GM21381 (cell line): ENCODE results near the gene MYLK4.

Source experiments
- ATAC-seq: cut with Tn5 transposase; IDR thresholded peaks from one replicate; pipeline ENCODE4 v1.9.1; 2021; ENCODE audit warnings: mild to moderate bottlenecking, moderate library complexity; ENCODE audit not compliant: unreplicated experiment

Gene MYLK4

DNA sequence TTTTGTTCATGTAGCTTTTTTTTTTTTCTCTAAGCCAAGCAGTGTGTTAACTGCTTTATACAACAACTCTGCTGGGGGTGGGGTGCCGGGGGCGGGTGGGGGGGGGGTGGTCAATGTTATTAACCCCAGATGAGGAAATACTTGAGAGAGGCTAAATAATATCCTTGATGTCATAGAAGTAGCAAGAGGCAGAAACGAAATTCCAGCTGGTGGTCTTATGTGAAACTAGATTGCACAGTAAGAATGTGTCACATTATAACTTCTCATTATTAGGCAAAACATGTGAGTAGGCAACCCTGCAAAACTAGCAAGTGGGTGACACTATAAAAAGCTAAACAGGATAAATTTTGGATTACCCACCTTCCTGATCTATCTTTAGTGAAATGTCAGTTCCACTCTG lies 12.8 kb downstream of the MYLK4 start:
- no peak for ATAC-seq

DNA sequence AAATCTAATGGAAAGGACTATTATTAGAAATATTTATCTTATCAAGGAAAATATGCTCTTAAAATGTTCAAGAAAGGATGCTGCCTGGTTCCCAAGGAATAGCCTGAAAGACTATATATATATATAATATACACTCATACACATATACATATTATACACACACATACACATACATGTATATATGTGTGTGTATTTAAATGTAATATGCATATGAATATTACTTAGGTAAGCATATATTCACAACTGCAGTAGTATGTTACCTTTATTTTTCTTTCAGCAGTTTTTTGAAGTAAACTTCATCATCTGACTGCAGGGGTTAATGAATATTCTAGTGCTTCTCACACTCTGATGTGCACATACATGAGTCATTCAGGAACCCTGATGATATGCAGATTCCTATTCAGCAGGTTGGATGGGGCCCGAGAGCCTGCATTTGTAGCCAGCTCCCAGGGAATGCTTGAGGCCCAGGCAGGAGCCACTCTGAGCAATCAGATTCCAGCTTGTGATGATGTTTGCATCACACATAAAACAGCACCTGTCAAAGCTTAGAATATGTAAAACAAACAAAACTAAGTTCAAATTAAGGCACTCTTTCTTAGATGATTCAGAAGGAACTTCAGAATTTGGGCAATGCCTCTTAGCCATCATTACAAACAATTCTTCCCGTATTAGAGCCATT lies 16.1 kb downstream of the MYLK4 start:
- ATAC-seq = no peak

DNA sequence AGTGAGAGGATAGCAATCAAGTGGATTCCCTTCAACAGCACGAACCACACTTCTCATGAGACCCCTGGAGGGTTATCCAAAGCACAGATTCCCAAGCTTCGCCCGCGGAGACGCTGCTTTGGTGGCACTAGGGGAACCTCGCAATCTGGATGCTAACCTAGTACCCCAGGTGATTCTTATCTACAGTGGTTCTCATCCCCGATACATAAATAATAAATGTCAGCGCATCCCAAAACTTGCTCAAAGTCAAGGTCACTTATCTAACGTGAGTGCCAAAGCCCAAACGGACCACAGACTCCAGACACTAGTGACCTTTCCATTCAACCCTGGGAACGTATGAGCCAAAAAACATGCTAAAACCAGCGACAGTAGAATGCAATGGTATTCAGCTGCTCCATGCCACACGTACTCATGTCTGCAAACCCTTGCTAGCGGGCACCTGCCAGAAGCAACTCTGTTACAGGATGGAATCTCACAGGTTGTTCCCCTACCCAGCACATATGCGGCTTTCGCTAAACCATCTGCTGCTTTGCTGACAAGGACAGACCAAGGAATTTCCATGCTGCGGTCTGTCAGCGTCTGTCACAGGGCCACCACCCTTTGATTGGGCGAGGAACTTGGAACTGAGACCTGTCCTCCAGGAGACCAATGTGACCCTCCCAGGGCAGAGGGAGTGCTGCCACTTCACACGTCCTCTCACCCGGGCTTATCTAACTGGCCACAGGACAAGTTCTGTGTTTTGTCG lies 16.8 kb downstream of the MYLK4 start:
- no peak for ATAC-seq

DNA sequence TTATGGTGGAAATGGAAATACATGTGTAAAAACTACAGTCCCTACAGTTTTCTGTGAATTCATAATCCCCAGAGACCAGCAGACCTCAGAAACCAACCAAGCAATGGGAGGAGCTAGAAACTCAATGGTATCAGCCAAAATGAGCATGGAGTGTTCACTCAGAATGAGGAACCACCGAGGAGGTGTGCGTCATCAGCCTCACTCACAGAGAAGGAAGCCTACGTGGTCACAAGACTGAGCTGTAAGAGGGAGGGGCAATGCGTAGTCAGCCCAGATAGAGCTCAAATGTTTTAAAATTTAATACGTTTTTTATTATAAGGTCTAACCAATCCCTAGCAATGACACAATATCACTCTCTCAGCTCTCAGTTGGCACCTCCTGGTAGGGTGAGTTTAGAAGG lies 17.4 kb downstream of the MYLK4 start:
- ATAC-seq = peak; percentile 89

DNA sequence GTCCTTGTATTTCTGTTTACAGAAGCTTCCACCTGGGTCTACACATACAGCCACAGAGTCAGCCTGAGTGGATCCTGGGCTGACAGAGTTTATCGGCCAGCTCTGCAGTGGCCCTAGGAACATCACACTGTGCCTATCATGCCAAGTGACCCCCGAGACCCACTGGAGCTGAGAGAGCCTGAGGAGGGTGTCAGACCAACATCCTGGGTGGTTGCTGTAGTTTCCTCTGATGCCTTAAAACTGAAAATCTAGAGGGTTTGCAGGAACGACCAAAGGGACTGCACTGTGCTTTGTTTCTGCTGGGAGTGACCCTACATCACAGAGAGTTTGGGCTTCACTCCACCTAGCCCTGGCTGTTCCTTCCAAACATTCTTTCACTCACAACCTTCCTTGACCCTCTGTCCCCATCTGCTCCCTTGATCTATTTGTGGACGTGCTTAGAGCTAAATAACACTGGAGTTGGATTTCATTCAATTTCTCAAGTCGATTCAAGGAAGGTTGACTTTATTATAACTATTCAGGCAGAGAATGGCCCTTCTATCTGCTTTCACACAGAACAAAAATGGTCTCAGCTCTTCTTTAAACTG lies 18.1 kb downstream of the MYLK4 start:
- no peak for ATAC-seq

DNA sequence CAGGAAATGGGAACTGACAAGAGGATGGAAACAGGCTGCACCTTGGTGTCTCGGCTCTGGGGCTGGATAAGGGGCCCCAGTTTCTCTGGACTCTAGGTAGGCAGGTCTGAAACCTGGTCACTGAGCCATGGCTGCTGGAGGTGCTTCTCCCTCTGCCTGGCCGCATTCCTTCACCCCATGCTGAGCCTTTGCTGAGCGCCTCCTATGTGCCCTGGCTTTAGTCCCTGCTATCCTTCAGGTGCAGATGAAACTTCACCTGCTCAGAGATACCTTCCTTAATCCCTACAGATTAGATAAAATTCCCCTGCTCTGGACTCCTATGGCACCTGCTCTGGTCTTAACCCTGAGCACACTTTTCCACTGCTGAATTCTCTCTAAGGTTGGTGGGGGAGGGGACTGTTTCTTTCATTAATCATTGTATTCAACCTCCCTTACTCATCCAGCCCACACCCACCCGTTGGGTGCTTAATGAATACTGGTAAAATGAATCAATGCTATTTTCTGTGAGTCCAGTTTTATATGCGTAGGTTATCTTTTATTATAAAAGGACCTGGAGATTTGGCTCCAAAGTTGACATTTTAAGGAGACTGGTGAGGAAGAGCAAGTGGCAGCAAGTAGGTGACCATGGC lies 19.3 kb downstream of the MYLK4 start:
- ATAC-seq = no peak

DNA sequence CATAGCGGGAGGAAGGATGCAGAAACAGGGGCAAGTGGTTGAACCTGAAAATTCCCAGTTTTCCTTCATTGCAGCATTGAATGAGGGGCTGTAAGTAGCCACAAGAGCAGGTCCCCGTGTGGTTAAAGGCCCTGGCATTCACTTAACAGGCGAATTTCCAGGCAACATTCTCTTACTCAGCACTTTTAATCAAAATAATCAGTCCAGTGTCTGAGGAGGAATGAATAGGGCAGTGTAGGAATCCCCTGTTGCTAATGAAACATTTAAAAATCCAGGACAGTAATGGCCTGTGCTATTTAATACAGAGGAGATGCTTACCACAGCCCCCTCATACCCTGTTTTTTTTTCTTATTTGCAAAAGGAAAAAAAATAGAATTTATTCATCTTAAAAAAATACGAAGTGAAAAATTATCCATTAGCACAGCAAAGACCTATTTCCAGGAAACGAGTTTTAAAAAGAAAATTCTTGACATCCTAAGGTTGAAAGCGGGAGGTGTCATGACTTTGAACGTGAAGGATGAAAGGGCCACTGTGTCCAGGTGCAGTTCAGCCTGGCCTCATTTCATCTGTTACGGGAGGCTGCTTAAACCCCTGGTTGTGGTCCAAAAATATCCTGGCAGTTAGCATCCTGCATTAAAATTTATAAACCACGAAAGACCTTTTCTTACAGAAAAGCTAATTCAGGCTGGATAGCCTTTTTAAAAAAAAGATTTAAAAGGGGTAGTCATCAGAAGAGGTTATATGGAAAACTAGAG lies 20.2 kb downstream of the MYLK4 start:
- no peak for ATAC-seq

DNA sequence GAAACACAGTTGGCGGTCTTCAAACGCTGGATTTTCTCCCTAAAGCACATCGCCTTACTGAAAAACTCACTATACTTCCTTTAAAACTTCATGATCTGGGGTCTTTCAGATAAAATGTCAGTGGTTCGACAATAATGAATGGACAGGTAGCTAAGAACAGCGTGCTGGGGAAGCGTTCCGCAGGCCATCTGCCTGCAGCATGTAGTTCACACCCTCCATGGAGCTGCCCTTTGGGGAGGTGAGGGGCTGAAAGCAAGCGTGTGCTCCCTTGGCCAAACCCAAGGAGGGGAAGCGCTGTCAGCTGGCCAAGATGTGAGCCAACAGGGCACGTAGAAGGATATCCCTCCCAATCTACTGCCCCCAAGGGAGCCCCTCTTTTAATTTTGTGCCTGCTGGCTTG lies 20.8 kb downstream of the MYLK4 start:
- no peak for ATAC-seq

DNA sequence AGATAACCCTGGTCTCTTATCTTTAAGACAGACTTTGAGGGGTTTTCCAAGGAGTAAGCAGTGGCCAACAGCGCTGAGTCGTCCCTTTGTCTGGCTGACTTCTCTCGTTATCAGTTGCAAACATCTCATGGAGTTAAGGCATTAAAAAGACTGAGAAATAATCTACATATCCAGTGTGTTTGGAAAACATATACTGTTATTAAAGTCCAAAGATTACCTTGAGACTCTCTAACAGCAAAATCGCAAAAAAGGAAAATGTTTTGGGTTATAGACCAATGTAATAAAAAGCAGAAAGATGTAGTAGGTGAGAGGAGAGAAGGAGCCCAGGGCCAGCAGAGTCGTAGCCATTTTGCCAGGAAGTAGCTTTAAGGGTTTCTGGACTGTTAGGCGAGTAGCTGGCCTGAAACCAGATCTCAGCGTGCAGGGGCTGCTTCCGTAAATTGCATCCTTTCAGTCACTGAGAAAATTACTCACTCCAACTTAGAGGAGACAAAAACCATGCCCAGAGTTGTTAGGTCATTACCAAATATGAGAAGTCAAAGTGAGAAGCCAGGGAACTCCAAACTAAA lies 24.6 kb downstream of the MYLK4 start:
- peak; percentile 68 for ATAC-seq

DNA sequence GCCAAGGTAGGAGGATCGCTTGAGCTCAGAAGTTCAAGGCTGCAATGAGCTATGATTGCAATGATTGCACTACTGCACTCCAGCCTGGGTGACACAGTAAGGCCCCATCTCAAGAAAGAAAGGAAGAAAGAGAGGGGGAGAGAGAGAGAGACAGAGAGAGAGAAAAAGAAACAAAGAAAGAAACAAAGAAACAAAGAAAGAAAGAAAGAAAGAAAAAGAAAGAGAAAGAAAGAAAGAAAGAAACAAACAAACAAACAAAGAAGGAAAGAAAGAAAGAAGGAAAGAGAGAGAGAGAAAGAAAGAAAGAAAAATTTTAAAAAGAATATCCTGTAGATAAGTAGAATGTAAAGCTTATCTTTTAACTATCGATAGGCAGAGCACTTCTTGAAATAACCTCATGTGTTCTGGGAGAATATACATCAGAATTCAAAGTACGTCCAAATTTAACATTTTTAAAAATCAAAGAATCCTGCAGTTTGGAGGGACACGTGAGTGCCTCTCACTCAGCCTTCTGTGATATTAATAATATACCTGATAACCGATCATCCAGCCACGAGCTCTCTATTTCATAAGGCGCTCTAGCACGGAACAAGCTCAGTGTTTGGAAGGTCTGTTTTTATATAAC lies 25.2 kb downstream of the MYLK4 start:
- no peak for ATAC-seq

DNA sequence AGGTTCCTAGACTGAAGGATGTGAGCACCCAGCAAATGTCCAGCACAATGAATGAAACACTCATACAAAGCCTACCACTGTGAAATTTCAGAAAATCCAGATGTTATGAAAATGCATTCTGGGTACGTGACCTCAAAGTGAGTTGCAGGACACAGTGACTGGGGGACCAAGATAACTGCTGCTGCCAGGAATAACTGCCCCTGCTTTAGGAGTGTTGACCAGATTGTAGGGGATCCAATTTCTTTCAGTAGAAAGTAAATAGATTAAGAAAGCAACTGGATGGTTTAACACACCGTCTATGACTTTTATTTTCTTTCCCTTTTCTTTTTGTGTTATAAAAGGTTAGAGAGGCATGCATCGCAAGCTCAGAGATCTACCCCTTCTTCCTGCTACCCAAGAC lies 29.5 kb downstream of the MYLK4 start:
- ATAC-seq = no peak

DNA sequence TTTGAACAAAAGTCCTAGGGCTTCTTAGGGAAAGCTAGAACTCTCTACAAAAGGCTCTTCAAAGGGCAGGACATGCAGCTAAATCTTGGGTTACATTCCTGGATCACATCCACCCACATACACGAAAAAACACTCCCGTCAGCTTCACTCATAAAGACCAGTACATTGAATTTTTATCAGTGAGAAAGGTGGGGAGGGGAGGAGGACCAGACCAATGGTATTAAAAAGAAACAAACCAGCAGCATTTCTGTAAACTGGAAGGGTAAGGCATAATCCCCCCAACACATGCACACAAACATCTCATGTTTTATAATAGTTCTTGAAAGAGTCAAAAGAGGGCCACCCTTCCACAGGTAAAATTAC lies 31.6 kb downstream of the MYLK4 start:
- ATAC-seq = no peak

DNA sequence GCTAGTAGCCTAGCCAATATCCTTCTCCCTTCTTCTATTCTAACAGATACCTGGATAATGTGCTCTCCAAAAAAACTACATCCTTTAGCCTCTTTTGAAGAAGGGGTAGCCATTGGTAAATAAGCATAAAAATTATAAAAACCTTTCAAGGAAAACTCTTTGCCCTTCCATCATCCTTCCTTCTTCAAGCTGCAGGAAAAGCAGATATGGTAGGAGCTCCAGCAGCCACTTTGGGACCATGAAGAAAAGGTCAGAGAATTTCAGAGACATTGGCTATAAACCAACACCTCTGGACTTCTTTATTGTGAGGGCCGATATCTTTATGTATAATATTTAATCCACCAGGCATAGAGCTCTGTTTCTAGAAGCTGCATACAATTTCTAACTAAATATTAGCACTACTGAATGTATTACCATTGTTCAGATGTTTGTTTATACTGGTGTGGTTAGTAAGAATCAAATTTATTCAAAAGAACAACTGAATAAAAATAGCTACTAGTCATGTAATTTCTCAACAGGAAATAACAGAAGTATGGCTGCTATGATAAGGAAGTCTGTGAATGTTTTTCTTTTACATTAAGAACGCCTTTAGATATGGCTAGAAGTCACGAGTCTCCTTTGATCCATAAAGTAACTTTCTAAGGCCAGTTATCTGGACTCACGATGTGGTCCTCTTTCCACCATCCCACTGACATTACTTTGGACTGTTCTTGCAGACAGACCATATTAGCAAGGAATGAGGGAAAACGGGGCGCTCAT lies 32.2 kb downstream of the MYLK4 start:
- no peak for ATAC-seq

DNA sequence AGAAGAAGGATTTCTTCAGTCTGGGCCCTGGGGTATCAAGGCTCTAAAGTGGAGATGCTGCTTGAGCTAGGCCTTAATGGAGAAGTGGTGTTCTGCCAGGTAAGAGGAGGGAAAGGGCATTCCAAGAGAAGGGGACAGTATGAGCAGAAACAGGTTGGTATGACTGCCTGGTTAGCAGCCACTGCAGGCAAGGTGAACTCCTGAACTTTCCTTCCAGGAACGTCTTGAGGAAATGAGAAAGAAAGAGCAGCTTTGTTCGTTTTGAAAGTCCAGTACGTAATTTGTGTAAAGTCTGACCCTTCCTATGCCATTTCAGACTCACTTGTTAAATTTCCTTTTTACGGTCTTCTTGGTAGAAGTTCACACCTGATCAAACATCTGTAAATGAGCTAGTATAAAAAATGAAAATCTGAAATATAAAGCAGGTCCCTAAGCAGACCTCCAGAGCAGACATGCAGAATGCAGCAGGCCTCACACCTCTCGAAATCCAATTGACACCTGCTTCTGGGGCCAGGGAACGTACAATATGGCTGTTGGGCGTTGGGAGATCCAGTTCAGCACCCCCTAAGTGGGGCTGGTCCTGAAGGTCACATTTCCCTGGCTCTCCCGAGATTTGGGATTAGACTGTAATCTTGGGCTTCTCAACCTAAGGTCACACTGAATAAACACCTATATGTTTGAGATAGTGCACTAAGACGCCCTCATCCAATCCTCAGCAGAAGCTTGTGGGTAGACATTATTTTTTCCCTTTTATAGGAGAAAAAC lies 33.6 kb downstream of the MYLK4 start:
- no peak for ATAC-seq

DNA sequence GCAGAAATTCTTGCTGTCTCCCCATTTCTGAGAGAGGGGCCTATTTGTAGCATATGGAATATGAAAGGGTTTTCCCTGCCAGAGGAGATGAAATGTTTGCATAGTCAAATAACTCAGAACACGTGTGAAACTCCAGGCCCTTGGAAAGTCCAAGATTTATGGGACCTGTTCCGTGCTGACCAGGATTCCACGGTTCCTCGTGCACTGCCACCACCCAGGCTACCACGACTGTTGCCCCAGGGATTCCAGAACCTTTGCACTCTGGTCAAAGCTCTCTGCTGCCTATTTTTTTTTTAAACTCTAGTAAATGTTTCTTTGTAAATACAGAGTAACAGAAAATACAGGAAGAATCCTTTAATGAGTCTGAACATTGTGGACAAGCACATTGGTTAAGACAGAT lies 35.0 kb downstream of the MYLK4 start:
- ATAC-seq = no peak

DNA sequence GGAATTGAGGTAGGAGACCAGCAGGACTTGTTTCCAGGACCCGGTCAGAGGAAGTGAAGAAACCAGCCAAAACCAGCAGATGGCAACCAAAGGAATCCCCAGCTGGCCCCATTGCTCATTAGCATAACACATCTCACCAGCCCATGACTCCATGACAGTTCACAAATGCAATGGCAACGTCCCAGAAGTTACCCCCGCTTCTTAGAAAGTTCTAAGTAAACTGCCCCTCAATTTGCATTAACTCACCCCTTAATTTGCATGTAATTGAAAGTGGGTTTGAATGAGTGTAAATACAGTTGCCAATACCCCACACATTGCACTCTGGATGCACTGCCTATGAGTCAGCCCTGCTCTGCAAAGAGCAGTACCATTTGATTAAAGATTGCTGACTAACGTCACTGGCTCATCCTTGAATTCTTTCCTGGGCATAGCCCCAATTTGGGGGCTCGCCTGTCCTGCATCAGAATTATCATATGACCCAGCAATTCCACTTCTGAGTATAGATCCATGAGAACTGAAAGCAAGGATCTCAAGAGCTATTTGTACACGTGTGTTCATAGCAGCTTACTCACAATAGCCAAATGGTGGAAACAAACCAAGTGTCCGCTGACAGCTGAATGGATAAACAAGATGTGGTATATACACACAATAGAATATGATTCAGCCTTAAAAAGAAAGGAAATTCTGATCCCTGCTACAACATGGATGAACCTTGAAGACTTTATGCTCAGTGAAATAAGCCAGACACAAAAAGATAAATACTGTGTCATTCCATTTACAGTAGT lies 36.4 kb downstream of the MYLK4 start:
- no peak for ATAC-seq

DNA sequence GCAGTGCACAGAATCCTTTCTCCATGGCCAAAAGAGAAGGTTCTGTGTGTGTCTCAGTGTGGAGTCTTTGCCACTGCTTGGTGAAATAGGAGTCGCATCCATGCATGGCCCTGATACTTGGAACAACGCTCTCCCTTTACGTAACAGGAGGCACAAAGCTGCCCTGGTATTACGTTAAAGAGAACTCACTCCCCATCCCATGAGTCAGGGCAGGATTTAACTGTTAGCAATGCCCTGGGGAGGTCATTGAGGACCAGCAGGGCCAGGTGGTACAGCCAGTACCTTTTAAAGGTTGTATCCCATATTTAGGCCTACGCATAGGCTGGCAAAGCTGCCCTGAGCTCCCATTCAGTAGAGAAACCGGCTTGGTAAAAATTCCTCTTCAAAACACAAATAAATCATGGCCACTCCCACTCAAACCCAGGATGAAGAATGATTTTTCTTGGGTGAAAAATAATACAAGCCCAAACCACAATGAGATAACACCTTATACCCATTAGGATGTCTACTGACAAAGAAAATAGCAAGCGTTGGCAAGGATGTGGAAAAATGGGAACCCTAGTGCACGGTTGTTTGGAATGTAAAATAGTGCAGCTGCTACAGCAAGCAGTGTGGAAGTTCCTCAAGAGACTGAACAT lies 37.1 kb downstream of the MYLK4 start:
- ATAC-seq = no peak

DNA sequence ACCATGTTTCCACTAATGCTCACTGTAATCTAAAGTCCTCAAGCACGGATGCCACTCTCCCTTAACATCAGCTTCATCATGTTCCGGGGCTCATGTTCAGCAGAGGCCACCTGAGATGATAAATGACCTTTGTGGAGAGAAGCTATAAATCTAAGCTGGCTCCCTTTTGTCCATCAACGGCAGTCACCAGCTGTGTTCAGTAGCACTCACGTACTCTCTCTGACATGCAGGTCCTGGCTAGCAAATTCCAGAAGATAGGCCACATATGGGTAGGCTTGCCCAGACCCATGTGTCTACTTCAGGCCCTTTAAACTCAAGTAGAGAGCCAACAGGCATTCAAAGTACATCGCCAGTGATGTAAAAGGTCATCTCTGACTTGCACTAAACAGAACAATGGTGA lies 38.6 kb downstream of the MYLK4 start:
- no peak for ATAC-seq
